ENCODE measurements around the gene TSACC. TPM values are rescaled to one million over a fixed set of nuclear protein-coding genes. Genes with fewer than 3 reads are reported as not detected.

The TSACC gene
- total and polyA plus RNA-seq, 2 donors (not counting 1 experiment from before 2014, with no cell fraction given): 0.69 to 1.2 TPM

DNA sequence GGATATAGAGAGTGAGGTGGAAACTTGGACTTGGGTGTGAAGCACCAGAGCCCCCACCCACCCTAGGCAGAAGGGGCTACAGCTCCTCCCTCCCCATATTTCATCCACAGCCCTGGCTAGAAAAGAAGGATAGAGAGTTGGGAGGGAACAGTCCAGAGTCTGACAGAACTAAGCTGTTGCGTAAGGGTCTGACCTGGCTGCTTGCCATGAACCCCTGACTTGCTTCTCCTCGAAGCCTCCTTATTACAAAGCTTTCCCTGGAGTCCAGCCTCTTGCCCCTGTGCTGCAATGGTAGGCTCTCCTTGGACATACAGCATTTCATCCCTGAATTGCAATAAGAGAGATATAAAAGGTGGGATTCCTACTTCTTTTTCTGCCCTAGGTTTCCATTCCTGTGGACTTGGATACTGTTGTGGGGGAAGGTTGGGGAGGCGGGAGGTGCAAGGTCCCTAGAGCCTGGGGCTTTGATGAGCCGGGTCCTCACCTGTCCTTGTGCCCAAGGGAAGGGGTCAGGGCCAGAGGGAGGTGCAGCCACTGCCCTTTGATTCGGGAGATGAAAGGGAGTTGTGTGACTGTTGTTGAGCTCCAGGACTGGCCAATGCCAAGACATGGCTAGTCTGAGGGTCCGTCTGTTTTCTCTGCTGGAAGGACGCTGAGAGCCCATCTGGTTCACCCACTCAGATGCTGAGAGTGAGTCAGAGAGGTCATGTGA lies 33.4 kb downstream of the TSACC start:
- intact Hi-C loops (cut with micrococcal nuclease): no loop called here
- POLR2A ChIA-PET: no interaction called here

More for the DNA sequence above, 33.4 kb downstream of the TSACC start:
- CTCF ChIA-PET: interaction anchor here (0.8 to 3.6 kb wide), 4 partner anchors 13 to 74 kb away, joined by 3 to 18 read pairs (median 3); no protein-coding TSS in a partner anchor
- Histone ChIP-seq H4K20me1 (ENCODE audit: control insufficient read depth, insufficient read depth, low read length, poor library complexity, severe bottlenecking) (no peaks in the 10 kb centered on the region), H3K27ac (ENCODE audit: low read length in 2 of 2) (no peak overlapping the region), H3K4me1 (ENCODE audit: control insufficient read depth in 2 of 2, insufficient read depth in 2 of 2, low read length in 2 of 2) (peaks cover 9 to 10% of the 10 kb centered on the region in 2 donors), H3K4me2 (replicated peaks; ENCODE audit: low read depth, low read length, poor library complexity, severe bottlenecking) (no peak overlapping the region), H3K79me2 (ENCODE audit: control insufficient read depth, insufficient read depth, low read length) (no peaks in the 10 kb centered on the region), H2AFZ (ENCODE audit: insufficient read depth, low read depth, low read length, poor library complexity, severe bottlenecking) (no peak overlapping the region), H3K36me3 (replicated peaks in 1 of 2; ENCODE audit: control extremely low read depth in 1 of 2, control insufficient read depth in 1 of 2, extremely low read depth in 1 of 2, insufficient read depth in 2 of 2, low read length in 1 of 2) (no peaks in the 10 kb centered on the region), H3K9me3 (ENCODE audit: control extremely low read depth in 1 of 3, control insufficient read depth in 2 of 3, insufficient read depth in 1 of 3, low read length in 2 of 3) (peaks cover 0 to 4% (median 0%) of the 10 kb centered on the region in 3 donors), H3K9ac (ENCODE audit: low read length) (no peak overlapping the region), H3K27me3 (replicated peaks in 1 of 4; ENCODE audit: control extremely low read depth in 1 of 4, control insufficient read depth in 3 of 4, insufficient read depth in 4 of 4, low read length in 3 of 4) (peaks cover 0 to 42% (median 15%) of the 10 kb centered on the region in 4 experiments), H3K4me3 (ENCODE audit: control extremely low read depth in 1 of 5, extremely low read depth in 1 of 5, insufficient read depth in 1 of 5, low read depth in 2 of 5, low read length in 4 of 5) (no peak overlapping the region)
- no peak for ATAC-seq (ENCODE audit: low read depth)
- WGBS (ENCODE audit: insufficient coverage): 53% methylated on average over 5 of the region's 7 CpGs
- peaks cover 4% of the 10 kb centered on the region for H3K4me1 Mint-ChIP-seq
- no peak overlapping the region for H3K27ac Mint-ChIP-seq
- TF ChIP-seq CTCF (IDR thresholded peaks at IDR 0.05) (no peak), EZH2 (IDR thresholded peaks at IDR 0.05; ENCODE audit: borderline replicate concordance, insufficient read depth, low read depth, low read length, poor library complexity, severe bottlenecking) (no peak)
- no peak overlapping the region for H3K4me3 Mint-ChIP-seq
- H3K9me3 Mint-ChIP-seq (ENCODE audit: insufficient read depth): no peaks in the 10 kb centered on the region
- H3K27me3 Mint-ChIP-seq: peaks cover 50% of the 10 kb centered on the region
- DNase-seq: no peak

Measured in B cell (primary cell).